C4-2B (cell line): ENCODE results near the gene ADAMTS3.

Experiments
- H3K27ac ChIP-seq: fragments of 450-650 bp; 2 replicates; pipeline ENCODE4 v1.5.1; 2017
- ZFX ChIP-seq: fragments of 450-650 bp; IDR thresholded peaks from 2 replicates; pipeline ENCODE4 v1.6.1; 2017
- TF ChIP-seq, protein P1 (sequence below): fragments of 450-650 bp; conservative IDR thresholded peaks from 2 replicates; pipeline ENCODE4 v1.5.1; 2017; ENCODE audit warnings: mild to moderate bottlenecking

The ADAMTS3 gene

DNA sequence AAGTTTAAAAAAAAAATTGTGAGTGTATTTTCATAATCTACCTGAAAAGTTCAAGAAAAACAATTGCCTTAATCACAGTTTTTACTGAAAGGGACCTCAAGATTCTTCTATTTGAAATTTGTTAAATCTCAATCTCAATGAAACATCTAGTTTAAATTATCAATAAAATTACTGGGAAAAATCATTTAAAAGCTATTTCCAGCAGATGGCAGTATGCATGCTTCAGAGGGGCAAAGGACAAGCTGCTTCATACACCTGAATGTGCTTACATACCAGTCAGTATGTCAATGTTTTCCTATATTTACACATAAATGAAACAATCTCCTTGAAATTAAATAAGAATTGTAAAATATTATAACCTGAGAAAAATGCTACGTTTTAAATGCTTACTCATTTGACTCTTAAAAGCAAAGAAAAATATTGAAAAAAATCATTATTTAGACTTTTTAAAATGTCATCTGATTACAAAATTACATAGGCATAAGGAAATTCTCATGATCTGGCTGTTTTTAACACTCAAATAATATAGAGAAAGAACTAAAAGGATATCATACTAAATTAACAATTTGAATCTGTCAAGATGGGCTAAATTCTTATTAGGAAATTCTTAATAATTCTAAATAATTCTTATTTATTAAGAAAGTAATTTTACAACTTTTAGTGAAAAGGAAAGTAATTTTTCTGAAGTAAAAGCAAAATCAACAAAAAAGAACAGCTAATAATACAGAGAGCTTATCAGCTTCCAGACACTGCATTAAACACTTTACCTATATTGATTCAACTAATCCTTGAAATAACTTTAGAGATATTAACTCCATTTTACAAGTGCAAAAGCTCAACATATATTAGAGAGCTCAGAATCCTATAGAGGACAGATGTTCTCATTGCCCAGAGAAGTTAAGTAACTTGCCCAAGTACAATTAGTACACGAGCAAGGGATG lies 242.1 kb downstream of the ADAMTS3 start:
- TF ChIP-seq, protein P1, sequence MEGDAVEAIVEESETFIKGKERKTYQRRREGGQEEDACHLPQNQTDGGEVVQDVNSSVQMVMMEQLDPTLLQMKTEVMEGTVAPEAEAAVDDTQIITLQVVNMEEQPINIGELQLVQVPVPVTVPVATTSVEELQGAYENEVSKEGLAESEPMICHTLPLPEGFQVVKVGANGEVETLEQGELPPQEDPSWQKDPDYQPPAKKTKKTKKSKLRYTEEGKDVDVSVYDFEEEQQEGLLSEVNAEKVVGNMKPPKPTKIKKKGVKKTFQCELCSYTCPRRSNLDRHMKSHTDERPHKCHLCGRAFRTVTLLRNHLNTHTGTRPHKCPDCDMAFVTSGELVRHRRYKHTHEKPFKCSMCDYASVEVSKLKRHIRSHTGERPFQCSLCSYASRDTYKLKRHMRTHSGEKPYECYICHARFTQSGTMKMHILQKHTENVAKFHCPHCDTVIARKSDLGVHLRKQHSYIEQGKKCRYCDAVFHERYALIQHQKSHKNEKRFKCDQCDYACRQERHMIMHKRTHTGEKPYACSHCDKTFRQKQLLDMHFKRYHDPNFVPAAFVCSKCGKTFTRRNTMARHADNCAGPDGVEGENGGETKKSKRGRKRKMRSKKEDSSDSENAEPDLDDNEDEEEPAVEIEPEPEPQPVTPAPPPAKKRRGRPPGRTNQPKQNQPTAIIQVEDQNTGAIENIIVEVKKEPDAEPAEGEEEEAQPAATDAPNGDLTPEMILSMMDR: peak; percentile 83
- TF ChIP-seq ZFX: no peak
- no peak overlapping the region for H3K27ac ChIP-seq

DNA sequence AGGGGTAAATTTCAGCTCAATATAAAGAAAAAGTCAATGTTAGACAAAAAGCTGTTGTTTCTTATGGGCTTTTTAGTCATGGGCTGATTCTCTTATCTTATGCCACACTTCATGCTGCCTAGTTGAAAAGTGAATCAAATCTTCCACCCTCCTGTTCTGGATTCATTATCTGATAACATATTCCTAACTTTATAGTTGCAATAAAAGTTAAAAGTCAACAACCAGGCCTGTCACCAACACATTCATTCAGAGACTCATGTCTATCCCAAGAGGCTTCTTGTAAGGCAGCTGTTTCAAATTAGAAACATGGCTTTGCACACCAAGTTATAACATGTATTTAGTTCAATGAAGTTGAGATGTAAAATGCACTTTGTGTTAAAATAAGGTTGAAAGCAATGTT lies 243.8 kb downstream of the ADAMTS3 start:
- H3K27ac ChIP-seq: no peak overlapping the region
- TF ChIP-seq, protein P1: no peak
- no peak for TF ChIP-seq ZFX

DNA sequence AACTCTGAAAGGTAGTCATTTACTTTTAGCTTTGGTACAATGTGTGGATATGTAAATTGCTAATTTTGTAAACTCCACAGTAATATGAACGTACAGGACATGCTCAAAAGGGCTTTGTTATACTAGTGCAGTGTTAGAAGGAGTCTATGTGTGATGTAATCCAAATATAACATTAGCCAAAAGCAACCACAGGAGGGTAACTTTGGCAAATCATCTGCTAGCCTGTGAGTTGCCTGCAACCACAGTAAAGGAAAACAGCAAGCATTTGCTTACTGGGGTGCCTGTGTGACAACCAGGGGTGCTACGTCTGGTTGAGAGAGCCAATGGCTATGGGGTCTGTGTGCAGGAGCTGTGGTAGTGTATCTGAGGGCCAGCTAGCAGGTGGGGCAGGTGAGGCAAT lies 245.8 kb downstream of the ADAMTS3 start:
- no peak overlapping the region for H3K27ac ChIP-seq
- TF ChIP-seq, protein P1: no peak
- no peak for TF ChIP-seq ZFX

DNA sequence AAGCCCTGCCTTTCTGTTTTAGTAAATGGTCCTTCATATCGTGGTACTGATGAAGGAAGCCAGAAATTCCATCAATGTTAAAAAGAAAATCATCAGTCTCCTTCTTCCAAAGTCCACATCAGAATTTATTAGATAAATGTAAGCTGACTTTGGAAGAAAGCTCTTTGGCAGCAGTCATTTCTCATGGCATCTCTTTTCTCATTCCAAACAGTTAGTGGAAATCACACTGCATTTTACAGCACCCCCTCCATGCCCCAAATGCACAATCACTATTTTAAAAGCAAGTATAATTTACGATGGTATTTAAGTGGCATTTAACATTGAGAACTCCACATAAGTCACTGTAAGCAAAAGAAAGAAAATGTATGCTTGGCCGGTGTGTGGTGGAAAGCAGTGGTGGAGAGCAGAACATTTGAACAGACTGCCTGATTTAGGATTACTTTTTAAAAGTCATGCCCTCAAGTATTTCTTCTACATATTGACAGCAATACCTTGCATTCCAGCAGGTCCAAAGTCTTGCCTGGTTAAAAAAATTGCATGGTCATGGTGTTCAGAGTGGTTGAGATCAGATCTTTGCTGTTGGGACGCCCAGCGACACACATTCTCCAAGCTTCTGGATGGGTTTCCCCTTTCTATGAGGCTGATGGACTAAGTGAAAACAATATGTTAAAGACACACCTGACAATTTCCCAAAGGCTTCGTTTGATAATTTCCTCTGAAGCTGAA lies 248.6 kb downstream of the ADAMTS3 start:
- H3K27ac ChIP-seq: no peak overlapping the region
- TF ChIP-seq ZFX: no peak
- TF ChIP-seq, protein P1: no peak

DNA sequence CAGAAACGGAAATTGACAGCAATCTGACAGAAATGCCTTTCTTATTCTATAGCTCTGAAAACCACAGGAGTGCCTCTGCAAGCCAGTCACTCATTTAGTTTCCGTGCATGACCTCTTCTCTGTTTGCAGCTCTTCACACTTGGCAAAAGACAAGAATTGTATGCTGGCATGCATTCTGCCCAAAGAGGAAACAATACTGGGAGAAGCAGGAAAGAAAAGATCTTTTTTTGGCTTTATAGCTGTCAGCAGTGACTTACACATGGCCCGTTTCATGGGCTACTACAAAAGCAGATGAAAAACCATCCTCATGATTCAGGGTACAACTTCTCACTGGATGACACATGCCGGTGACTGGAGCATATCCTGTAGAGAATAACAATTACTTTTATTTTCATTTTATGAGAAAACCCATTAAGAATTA lies 249.4 kb downstream of the ADAMTS3 start:
- TF ChIP-seq ZFX: no peak
- TF ChIP-seq, protein P1: no peak
- no peak overlapping the region for H3K27ac ChIP-seq

DNA sequence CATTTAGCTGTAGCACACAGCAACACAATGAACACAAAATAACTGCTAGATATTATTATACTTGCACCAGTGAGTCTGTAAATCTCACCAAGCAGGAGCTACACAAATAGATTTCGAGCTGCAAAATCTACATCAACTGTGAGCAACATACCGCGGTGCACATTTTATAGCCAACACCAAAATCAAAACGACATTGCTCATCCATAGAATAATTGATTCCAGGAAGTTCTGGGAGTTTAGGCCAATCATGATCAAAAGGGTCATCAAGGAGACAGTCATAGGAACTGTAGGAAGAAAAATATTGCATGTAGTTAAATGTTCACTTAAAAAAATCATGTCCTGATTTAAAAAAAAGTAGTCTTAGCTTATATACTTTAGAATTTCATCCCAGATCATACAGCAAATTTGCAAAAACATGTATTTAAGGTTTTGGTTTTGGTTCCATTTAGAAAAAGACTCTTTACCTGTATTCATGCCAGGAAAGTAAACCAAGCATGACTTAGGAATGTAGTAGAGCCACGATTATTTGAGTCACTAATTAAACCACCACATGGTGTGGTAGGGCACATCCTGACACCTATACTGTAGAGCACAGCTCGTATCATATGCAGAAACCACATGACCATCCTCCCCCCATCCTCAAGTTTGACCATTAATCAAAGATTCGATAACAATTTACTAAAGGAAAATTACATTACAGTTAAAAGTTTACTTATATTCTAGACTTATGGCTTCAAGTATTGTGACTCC lies 250.4 kb downstream of the ADAMTS3 start:
- TF ChIP-seq ZFX: no peak
- TF ChIP-seq, protein P1: no peak
- no peak overlapping the region for H3K27ac ChIP-seq
